H1 (cell line): ENCODE measurements around the gene NUAK1. TPM values are rescaled to one million over a fixed set of nuclear protein-coding genes. Genes with fewer than 3 reads are reported as not detected.

ENCODE experiments used
- RXRA ChIP-seq: IDR thresholded peaks from 2 replicates; pipeline ENCODE4 v1.6.1; 2011; ENCODE audit warnings: low read depth, mild to moderate bottlenecking, low read length, moderate library complexity; ENCODE audit not compliant: insufficient read depth
- polyA plus RNA-seq, 7 experiments: library from polyadenylated mRNA; depleted of rRNA in 3 of 7; stranded (reverse) in 5 of 7; unstranded in 2 of 7; fragments of >200 nt in 5 of 7; fragments of 200-250 nt in 2 of 7; gene quantifications; 1 replicate in 5 of 7; 2 replicates in 1 of 7; 4 replicates in 1 of 7; pipeline versions ENCODE4 v1.2.1 to v1.2.3, GENCODE V29; 2011 to 2013; ENCODE audit warnings: missing spikeins in 2 of 7, mixed read lengths in 2 of 7
- total RNA-seq: library from RNA; stranded (reverse); fragmentation: NEBNext Ultra II Directional; extraction: Animal tissue kit (Norgen Biotek cat#: 25700); gene quantifications from 2 replicates; pipeline ENCODE4 v1.2.1, GENCODE V29; 2021
- TF ChIP-seq, protein P1 (sequence below): IDR thresholded peaks from 2 replicates; pipeline ENCODE4 v1.6.1; 2012; ENCODE audit warnings: low read length, inconsistent platforms

NUAK1 gene
- total and polyA plus RNA-seq, 2 of the 8 experiments (the other 6 are each of a cell fraction or from before 2014, with no cell fraction given) = 6.7 to 18.2 TPM

- no peak for TF ChIP-seq RXRA
- TF ChIP-seq, protein P1, sequence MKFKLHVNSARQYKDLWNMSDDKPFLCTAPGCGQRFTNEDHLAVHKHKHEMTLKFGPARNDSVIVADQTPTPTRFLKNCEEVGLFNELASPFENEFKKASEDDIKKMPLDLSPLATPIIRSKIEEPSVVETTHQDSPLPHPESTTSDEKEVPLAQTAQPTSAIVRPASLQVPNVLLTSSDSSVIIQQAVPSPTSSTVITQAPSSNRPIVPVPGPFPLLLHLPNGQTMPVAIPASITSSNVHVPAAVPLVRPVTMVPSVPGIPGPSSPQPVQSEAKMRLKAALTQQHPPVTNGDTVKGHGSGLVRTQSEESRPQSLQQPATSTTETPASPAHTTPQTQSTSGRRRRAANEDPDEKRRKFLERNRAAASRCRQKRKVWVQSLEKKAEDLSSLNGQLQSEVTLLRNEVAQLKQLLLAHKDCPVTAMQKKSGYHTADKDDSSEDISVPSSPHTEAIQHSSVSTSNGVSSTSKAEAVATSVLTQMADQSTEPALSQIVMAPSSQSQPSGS = no peak
Observed at GRCh38 chr12:106178562-106178961, 39.8 kb upstream of the NUAK1 start (continued).
